ENCODE measurements around the gene ETS1. TPM values are rescaled to one million over a fixed set of nuclear protein-coding genes. Genes with fewer than 3 reads are reported as not detected.

Gene ETS1
- total RNA-seq, 1 donor: 67.3 TPM

- Histone ChIP-seq H2AFZ (ENCODE audit: low read length) (no peak overlapping the region), H3K4me1 (ENCODE audit: insufficient read depth, low read length) (no peaks in the 10 kb centered on the region), H3K79me2 (ENCODE audit: insufficient read depth, low read length) (no peaks in the 10 kb centered on the region), H3K27ac (ENCODE audit: low read depth, low read length) (no peak overlapping the region), H3K4me3 (ENCODE audit: insufficient read depth, low read length) (no peak overlapping the region), H3K4me2 (ENCODE audit: insufficient read depth, low read length) (no peak overlapping the region), H4K20me1 (ENCODE audit: insufficient read depth, low read length) (no peaks in the 10 kb centered on the region), H3K36me3 (ENCODE audit: insufficient read depth, low read length) (no peaks in the 10 kb centered on the region), H3K27me3 (ENCODE audit: insufficient read depth, low read length) (peaks cover 34% of the 10 kb centered on the region), H3K9me3 (ENCODE audit: low read depth, low read length) (no peaks in the 10 kb centered on the region)
- no peak for TF ChIP-seq CTCF (IDR thresholded peaks at IDR 0.05; ENCODE audit: extremely low read depth, low read depth, low read length)
- DNase-seq (ENCODE audit: insufficient read length, low spot score, missing footprints): no peak
These were observed 28.8 kb upstream of the ETS1 start for GRCh38 chr11:128616161-128616560.

GRCh38 chr11:128615612-128616011, 28.3 kb upstream of the ETS1 start:
- Histone ChIP-seq H3K27ac (ENCODE audit: low read depth, low read length) (no peak overlapping the region), H2AFZ (ENCODE audit: low read length) (no peak overlapping the region), H3K9me3 (ENCODE audit: low read depth, low read length) (no peaks in the 10 kb centered on the region), H3K4me3 (ENCODE audit: insufficient read depth, low read length) (no peak overlapping the region), H3K79me2 (ENCODE audit: insufficient read depth, low read length) (no peaks in the 10 kb centered on the region), H4K20me1 (ENCODE audit: insufficient read depth, low read length) (no peaks in the 10 kb centered on the region), H3K4me1 (ENCODE audit: insufficient read depth, low read length) (no peaks in the 10 kb centered on the region), H3K4me2 (ENCODE audit: insufficient read depth, low read length) (no peak overlapping the region), H3K36me3 (ENCODE audit: insufficient read depth, low read length) (no peaks in the 10 kb centered on the region), H3K27me3 (ENCODE audit: insufficient read depth, low read length) (peaks cover 34% of the 10 kb centered on the region)
- TF ChIP-seq CTCF (IDR thresholded peaks at IDR 0.05; ENCODE audit: extremely low read depth, low read depth, low read length): no peak
- no peak for DNase-seq (ENCODE audit: insufficient read length, low spot score, missing footprints)

- H3K79me2 ChIP-seq (ENCODE audit: insufficient read depth, low read length): no peaks in the 10 kb centered on the region
- no peak overlapping the region for H3K4me3 ChIP-seq (ENCODE audit: insufficient read depth, low read length)
- no peaks in the 10 kb centered on the region for H3K9me3 ChIP-seq (ENCODE audit: low read depth, low read length)
- H3K27me3 ChIP-seq (ENCODE audit: insufficient read depth, low read length): peaks cover 34% of the 10 kb centered on the region
- no peak for TF ChIP-seq CTCF (IDR thresholded peaks at IDR 0.05; ENCODE audit: extremely low read depth, low read depth, low read length)
- H2AFZ ChIP-seq (ENCODE audit: low read length): no peak overlapping the region
- no peak for DNase-seq (ENCODE audit: insufficient read length, low spot score, missing footprints)
- H3K36me3 ChIP-seq (ENCODE audit: insufficient read depth, low read length): no peaks in the 10 kb centered on the region
- no peaks in the 10 kb centered on the region for H4K20me1 ChIP-seq (ENCODE audit: insufficient read depth, low read length)
- H3K4me2 ChIP-seq (ENCODE audit: insufficient read depth, low read length): no peak overlapping the region
- H3K4me1 ChIP-seq (ENCODE audit: insufficient read depth, low read length): no peaks in the 10 kb centered on the region
- H3K27ac ChIP-seq (ENCODE audit: low read depth, low read length): no peak overlapping the region
These were observed 27.7 kb upstream of the ETS1 start for GRCh38 chr11:128615076-128615475.

GRCh38 chr11:128614026-128614425, 26.7 kb upstream of the ETS1 start:
- DNase-seq (ENCODE audit: insufficient read length, low spot score, missing footprints): no peak
- H3K27ac ChIP-seq (ENCODE audit: low read depth, low read length): no peak overlapping the region
- no peak overlapping the region for H3K4me3 ChIP-seq (ENCODE audit: insufficient read depth, low read length)
- H2AFZ ChIP-seq (ENCODE audit: low read length): no peak overlapping the region
- no peak for TF ChIP-seq CTCF (IDR thresholded peaks at IDR 0.05; ENCODE audit: extremely low read depth, low read depth, low read length)
- peaks cover 35% of the 10 kb centered on the region for H3K27me3 ChIP-seq (ENCODE audit: insufficient read depth, low read length)
- no peak overlapping the region for H3K4me2 ChIP-seq (ENCODE audit: insufficient read depth, low read length)
- no peaks in the 10 kb centered on the region for H3K79me2 ChIP-seq (ENCODE audit: insufficient read depth, low read length)
- no peaks in the 10 kb centered on the region for H4K20me1 ChIP-seq (ENCODE audit: insufficient read depth, low read length)
- H3K36me3 ChIP-seq (ENCODE audit: insufficient read depth, low read length): no peaks in the 10 kb centered on the region
- H3K9me3 ChIP-seq (ENCODE audit: low read depth, low read length): no peaks in the 10 kb centered on the region
- no peaks in the 10 kb centered on the region for H3K4me1 ChIP-seq (ENCODE audit: insufficient read depth, low read length)
